ENCODE results near the gene ARL14EPL.

- no peak for TF ChIP-seq CTCF (conservative IDR thresholded peaks at IDR 0.05; ENCODE audit: low read depth, low read length)
- no peak for TF ChIP-seq EZH2 (IDR thresholded peaks at IDR 0.05; ENCODE audit: borderline replicate concordance, low read depth, low read length, poor library complexity, severe bottlenecking)
These were observed 43.0 kb downstream of the ARL14EPL start for GRCh38 chr5:116075191-116075831.

Measured in A673 (cell line).